Liver (tissue), 9 donors: Measurements from ENCODE around the gene UMAD1. TPM values are rescaled to one million over a fixed set of nuclear protein-coding genes. Genes with fewer than 3 reads are reported as not detected.

ENCODE experiments used
- DNase-seq: peaks from one replicate; pipeline ENCODE4 v3.0.0-alpha.2; 2017; ENCODE audit warnings: low spot score
- H3K27ac ChIP-seq, 2 donors: one replicate each; pipeline ENCODE4 v1.7.0; 2013; ENCODE audit warnings: inconsistent platforms in 2 of 2, low read length in 2 of 2, control low read depth in 1 of 2, low read depth in 1 of 2, mild to moderate bottlenecking in 1 of 2
- H3K27me3 ChIP-seq, 4 donors: one replicate each; pipeline versions ENCODE4 v1.6.1 to v1.7.0; 2013; ENCODE audit warnings: low read length in 3 of 4, inconsistent platforms in 1 of 4, mild to moderate bottlenecking in 1 of 4, moderate library complexity in 1 of 4; ENCODE audit not compliant: control insufficient read depth in 4 of 4, insufficient read depth in 4 of 4
- H3K36me3 ChIP-seq, 4 donors: one replicate each; pipeline versions ENCODE4 v1.6.1 to v1.7.0; 2013; ENCODE audit warnings: low read length in 3 of 4, mild to moderate bottlenecking in 3 of 4, low read depth in 1 of 4, moderate library complexity in 1 of 4; ENCODE audit not compliant: control insufficient read depth in 4 of 4, insufficient read depth in 3 of 4
- H3K4me1 ChIP-seq, 4 donors: one replicate each; pipeline versions ENCODE4 v1.6.1 to v1.7.0; 2013; ENCODE audit warnings: low read length in 3 of 4, mild to moderate bottlenecking in 3 of 4, moderate library complexity in 1 of 4; ENCODE audit not compliant: control insufficient read depth in 4 of 4, insufficient read depth in 4 of 4
- H3K4me3 ChIP-seq, 3 donors: one replicate each; pipeline versions ENCODE4 v1.6.1 to v1.7.0; 2013; ENCODE audit warnings: low read length in 3 of 3, control low read depth in 1 of 3, low read depth in 1 of 3, mild to moderate bottlenecking in 1 of 3
- H3K9ac ChIP-seq, 2 donors: one replicate each; pipeline ENCODE4 v1.7.0; 2013; ENCODE audit warnings: low read length in 2 of 2, mild to moderate bottlenecking in 2 of 2, moderate library complexity in 2 of 2, control low read depth in 1 of 2, low read depth in 1 of 2
- H3K9me3 ChIP-seq, 4 donors: one replicate each; pipeline versions ENCODE4 v1.6.1 to v1.7.0; 2013; ENCODE audit warnings: low read length in 3 of 4; ENCODE audit not compliant: control insufficient read depth in 4 of 4
- EGR1 ChIP-seq, 2 donors: IDR thresholded peaks; 2 replicates each; pipeline ENCODE4 v1.6.1; 2016 to 2018; ENCODE audit warnings: antibody characterized with exemption in 2 of 2, low read depth in 2 of 2
- FOXA1 ChIP-seq: IDR thresholded peaks from 2 replicates; pipeline ENCODE4 v1.6.1; 2016; ENCODE audit warnings: antibody characterized with exemption
- FOXA2 ChIP-seq: IDR thresholded peaks from 2 replicates; pipeline ENCODE4 v1.6.1; 2016; ENCODE audit warnings: antibody characterized with exemption
- GABPA ChIP-seq, 2 donors: IDR thresholded peaks in 1 of 2; conservative IDR thresholded peaks in 1 of 2; 2 replicates each; pipeline ENCODE4 v1.6.1; 2016; ENCODE audit warnings: antibody characterized with exemption in 2 of 2, mild to moderate bottlenecking in 1 of 2, moderate library complexity in 1 of 2
- HNF4A ChIP-seq, 2 donors: conservative IDR thresholded peaks; 2 replicates each; pipeline ENCODE4 v1.6.1; 2016; ENCODE audit warnings: antibody characterized with exemption in 2 of 2, mild to moderate bottlenecking in 2 of 2
- HNF4G ChIP-seq: IDR thresholded peaks from 2 replicates; pipeline ENCODE4 v1.6.1; 2016; ENCODE audit warnings: antibody characterized with exemption
- JUND ChIP-seq, 2 donors: IDR thresholded peaks; 2 replicates each; pipeline ENCODE4 v1.6.1; 2016; ENCODE audit warnings: antibody characterized with exemption in 2 of 2
- NR2F2 ChIP-seq: IDR thresholded peaks from 2 replicates; pipeline ENCODE4 v1.6.1; 2016; ENCODE audit warnings: antibody characterized with exemption
- RAD21 ChIP-seq, 2 donors: IDR thresholded peaks; 2 replicates each; pipeline ENCODE4 v1.6.1; 2016; ENCODE audit warnings: antibody characterized with exemption in 2 of 2, mild to moderate bottlenecking in 2 of 2
- RXRA ChIP-seq, 2 donors: IDR thresholded peaks; 2 replicates each; pipeline ENCODE4 v1.6.1; 2017 to 2018; ENCODE audit warnings: antibody characterized with exemption in 2 of 2, mild to moderate bottlenecking in 1 of 2
- SP1 ChIP-seq: IDR thresholded peaks from 2 replicates; pipeline ENCODE4 v1.6.1; 2018; ENCODE audit warnings: antibody characterized with exemption, mild to moderate bottlenecking
- TAF1 ChIP-seq: conservative IDR thresholded peaks from 2 replicates; pipeline ENCODE4 v1.6.1; 2016; ENCODE audit warnings: antibody characterized with exemption, mild to moderate bottlenecking
- YY1 ChIP-seq: IDR thresholded peaks from 2 replicates; pipeline ENCODE4 v1.6.1; 2016; ENCODE audit warnings: antibody characterized with exemption, mild to moderate bottlenecking
- WGBS: extraction: QIAGEN DNeasy Blood & Tissue Kit; methylation state at CpG from one replicate; pipeline ENCODE4 v1.1.7; 2013; 5-methylcytosine and 5-hydroxymethylcytosine counted together
- polyA plus RNA-seq, 2 donors: library from polyadenylated mRNA; stranded (reverse) in 1 of 2; unstranded in 1 of 2; fragments of 200-250 nt in 1 of 2; fragments of >200 nt in 1 of 2; fragmentation: Nextera tagmentation in 1 of 2; extraction: Ambion mirVana in 1 of 2; gene quantifications; one replicate each; pipeline versions ENCODE4 v1.2.1 to v1.2.3, GENCODE V29; 2013 to 2015
- total RNA-seq, 2 donors: library from RNA; depleted of rRNA; stranded (reverse); fragments of >200 nt; gene quantifications; one replicate each; pipeline ENCODE4 v1.2.3, GENCODE V29; 2014
- TF ChIP-seq, protein P1 (sequence below): IDR thresholded peaks from 2 replicates; pipeline ENCODE4 v1.6.1; 2016; ENCODE audit warnings: antibody characterized with exemption
- TF ChIP-seq, protein P2 (sequence below): fragments of 150-350 bp; IDR thresholded peaks from 2 replicates; pipeline ENCODE4 v1.5.1; 2017; ENCODE audit warnings: improper control_type of control experiment, low read depth, low read length; ENCODE audit not compliant: missing input control
- TF ChIP-seq, protein P3 (sequence below): IDR thresholded peaks from 2 replicates; pipeline ENCODE4 v1.6.1; 2016; ENCODE audit warnings: antibody characterized with exemption
- TF ChIP-seq, protein P4 (sequence below): IDR thresholded peaks from 2 replicates; pipeline ENCODE4 v1.6.1; 2016; ENCODE audit warnings: antibody characterized with exemption
- TF ChIP-seq, protein P5 (sequence below): IDR thresholded peaks from 2 replicates; pipeline ENCODE4 v1.6.1; 2016; ENCODE audit warnings: antibody characterized with exemption, mild to moderate bottlenecking
- donor health status: healthy.
- donor health status: healthy.
- donor health status: healthy.
- donor health status: healthy.
- donor health status: healthy.

UMAD1 gene
- total and polyA plus RNA-seq, 4 donors: 5.9 to 12.2 (median 7.9) TPM

DNA sequence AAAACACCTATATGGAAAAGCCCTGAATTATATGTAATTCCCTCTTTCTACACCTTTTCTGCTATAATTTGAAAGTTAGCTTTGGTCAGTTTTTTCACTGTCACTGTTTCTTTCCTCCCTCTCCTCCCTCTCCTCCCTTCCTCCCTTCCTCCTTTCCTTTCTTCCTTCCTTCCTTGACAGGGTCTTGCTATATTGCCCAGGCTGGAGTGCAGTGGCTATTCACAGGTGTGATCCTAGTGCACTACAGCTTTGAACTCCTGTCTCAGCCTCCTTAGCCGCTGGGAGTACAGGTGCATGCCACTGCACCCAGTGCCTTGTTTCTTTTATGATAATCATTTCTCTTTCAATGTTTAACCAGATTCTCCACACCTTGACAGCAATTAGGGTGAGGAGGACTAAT is 22.1 kb upstream of the UMAD1 start:
- Histone ChIP-seq H3K9ac (no peak overlapping the region), H3K27me3 (no peaks in the 10 kb centered on the region), H3K4me3 (no peak overlapping the region), H3K36me3 (no peaks in the 10 kb centered on the region), H3K27ac (no peak overlapping the region), H3K9me3 (no peaks in the 10 kb centered on the region), H3K4me1 (no peaks in the 10 kb centered on the region)
- no peak for TF ChIP-seq FOXA2
- TF ChIP-seq HNF4G: no peak
- TF ChIP-seq GABPA (IDR thresholded peaks at IDR 0.05 in 1 of 2, conservative IDR thresholded peaks at IDR 0.05 in 1 of 2): no peak
- TF ChIP-seq HNF4A (conservative IDR thresholded peaks at IDR 0.05): no peak
- TF ChIP-seq, protein P1, sequence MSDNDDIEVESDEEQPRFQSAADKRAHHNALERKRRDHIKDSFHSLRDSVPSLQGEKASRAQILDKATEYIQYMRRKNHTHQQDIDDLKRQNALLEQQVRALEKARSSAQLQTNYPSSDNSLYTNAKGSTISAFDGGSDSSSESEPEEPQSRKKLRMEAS: no peak
- TF ChIP-seq, protein P2, sequence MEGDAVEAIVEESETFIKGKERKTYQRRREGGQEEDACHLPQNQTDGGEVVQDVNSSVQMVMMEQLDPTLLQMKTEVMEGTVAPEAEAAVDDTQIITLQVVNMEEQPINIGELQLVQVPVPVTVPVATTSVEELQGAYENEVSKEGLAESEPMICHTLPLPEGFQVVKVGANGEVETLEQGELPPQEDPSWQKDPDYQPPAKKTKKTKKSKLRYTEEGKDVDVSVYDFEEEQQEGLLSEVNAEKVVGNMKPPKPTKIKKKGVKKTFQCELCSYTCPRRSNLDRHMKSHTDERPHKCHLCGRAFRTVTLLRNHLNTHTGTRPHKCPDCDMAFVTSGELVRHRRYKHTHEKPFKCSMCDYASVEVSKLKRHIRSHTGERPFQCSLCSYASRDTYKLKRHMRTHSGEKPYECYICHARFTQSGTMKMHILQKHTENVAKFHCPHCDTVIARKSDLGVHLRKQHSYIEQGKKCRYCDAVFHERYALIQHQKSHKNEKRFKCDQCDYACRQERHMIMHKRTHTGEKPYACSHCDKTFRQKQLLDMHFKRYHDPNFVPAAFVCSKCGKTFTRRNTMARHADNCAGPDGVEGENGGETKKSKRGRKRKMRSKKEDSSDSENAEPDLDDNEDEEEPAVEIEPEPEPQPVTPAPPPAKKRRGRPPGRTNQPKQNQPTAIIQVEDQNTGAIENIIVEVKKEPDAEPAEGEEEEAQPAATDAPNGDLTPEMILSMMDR: no peak
- TF ChIP-seq FOXA1: no peak
- TF ChIP-seq, protein P3, sequence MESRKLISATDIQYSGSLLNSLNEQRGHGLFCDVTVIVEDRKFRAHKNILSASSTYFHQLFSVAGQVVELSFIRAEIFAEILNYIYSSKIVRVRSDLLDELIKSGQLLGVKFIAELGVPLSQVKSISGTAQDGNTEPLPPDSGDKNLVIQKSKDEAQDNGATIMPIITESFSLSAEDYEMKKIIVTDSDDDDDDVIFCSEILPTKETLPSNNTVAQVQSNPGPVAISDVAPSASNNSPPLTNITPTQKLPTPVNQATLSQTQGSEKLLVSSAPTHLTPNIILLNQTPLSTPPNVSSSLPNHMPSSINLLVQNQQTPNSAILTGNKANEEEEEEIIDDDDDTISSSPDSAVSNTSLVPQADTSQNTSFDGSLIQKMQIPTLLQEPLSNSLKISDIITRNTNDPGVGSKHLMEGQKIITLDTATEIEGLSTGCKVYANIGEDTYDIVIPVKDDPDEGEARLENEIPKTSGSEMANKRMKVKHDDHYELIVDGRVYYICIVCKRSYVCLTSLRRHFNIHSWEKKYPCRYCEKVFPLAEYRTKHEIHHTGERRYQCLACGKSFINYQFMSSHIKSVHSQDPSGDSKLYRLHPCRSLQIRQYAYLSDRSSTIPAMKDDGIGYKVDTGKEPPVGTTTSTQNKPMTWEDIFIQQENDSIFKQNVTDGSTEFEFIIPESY: no peak
- 89% methylated on average over 1 of the region's 1 CpG for WGBS
- DNase-seq: no peak

DNA sequence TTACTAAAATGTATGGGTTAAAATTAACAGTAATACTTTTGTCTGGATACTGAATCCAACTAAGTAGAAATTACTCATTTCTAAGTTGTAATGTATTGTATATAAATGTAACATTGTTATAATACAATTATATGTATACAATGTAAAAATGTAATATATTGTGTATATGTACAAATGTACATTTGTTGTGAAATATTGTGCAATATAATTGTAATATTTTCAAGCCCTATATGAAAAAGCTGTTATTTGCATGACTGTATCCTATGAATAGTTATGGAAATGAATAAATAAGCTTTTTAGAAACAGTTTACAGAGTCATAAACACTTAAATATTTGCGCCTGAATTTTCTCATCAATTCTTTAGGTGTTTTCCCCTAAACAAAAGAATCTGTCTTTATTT is 20.3 kb upstream of the UMAD1 start:
- TF ChIP-seq RXRA (IDR thresholded peaks at IDR 0.05): no peak
- no peak for TF ChIP-seq FOXA2
- TF ChIP-seq, protein P3: no peak
- no peak for TF ChIP-seq NR2F2
- no peak for TF ChIP-seq YY1
- TF ChIP-seq FOXA1: no peak
- no peak for TF ChIP-seq TAF1
- no peak for TF ChIP-seq JUND (IDR thresholded peaks at IDR 0.05)
- TF ChIP-seq GABPA (IDR thresholded peaks at IDR 0.05 in 1 of 2, conservative IDR thresholded peaks at IDR 0.05 in 1 of 2): no peak
- TF ChIP-seq, protein P4, sequence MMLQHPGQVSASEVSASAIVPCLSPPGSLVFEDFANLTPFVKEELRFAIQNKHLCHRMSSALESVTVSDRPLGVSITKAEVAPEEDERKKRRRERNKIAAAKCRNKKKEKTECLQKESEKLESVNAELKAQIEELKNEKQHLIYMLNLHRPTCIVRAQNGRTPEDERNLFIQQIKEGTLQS: no peak
- TF ChIP-seq, protein P1: no peak
- no peak for TF ChIP-seq HNF4G
- no peak for TF ChIP-seq RAD21 (IDR thresholded peaks at IDR 0.05)
- TF ChIP-seq SP1: no peak
- no peak for TF ChIP-seq EGR1 (IDR thresholded peaks at IDR 0.05; ENCODE audit: low read depth in 2 of 2)
- TF ChIP-seq, protein P2: no peak
- TF ChIP-seq HNF4A (conservative IDR thresholded peaks at IDR 0.05): no peak
- TF ChIP-seq, protein P5, sequence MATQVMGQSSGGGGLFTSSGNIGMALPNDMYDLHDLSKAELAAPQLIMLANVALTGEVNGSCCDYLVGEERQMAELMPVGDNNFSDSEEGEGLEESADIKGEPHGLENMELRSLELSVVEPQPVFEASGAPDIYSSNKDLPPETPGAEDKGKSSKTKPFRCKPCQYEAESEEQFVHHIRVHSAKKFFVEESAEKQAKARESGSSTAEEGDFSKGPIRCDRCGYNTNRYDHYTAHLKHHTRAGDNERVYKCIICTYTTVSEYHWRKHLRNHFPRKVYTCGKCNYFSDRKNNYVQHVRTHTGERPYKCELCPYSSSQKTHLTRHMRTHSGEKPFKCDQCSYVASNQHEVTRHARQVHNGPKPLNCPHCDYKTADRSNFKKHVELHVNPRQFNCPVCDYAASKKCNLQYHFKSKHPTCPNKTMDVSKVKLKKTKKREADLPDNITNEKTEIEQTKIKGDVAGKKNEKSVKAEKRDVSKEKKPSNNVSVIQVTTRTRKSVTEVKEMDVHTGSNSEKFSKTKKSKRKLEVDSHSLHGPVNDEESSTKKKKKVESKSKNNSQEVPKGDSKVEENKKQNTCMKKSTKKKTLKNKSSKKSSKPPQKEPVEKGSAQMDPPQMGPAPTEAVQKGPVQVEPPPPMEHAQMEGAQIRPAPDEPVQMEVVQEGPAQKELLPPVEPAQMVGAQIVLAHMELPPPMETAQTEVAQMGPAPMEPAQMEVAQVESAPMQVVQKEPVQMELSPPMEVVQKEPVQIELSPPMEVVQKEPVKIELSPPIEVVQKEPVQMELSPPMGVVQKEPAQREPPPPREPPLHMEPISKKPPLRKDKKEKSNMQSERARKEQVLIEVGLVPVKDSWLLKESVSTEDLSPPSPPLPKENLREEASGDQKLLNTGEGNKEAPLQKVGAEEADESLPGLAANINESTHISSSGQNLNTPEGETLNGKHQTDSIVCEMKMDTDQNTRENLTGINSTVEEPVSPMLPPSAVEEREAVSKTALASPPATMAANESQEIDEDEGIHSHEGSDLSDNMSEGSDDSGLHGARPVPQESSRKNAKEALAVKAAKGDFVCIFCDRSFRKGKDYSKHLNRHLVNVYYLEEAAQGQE: no peak
- 94% methylated on average over 1 of the region's 1 CpG for WGBS
- no peaks in the 10 kb centered on the region for H3K4me1 ChIP-seq

More for the DNA sequence above, 20.3 kb upstream of the UMAD1 start:
- Histone ChIP-seq H3K9me3 (no peaks in the 10 kb centered on the region), H3K36me3 (no peaks in the 10 kb centered on the region), H3K27me3 (no peaks in the 10 kb centered on the region), H3K27ac (no peak overlapping the region), H3K4me3 (no peak overlapping the region), H3K9ac (no peak overlapping the region)
- DNase-seq: no peak
